ENCODE data around the gene PRSS48. TPM values are rescaled to one million over a fixed set of nuclear protein-coding genes. Genes with fewer than 3 reads are reported as not detected.

The PRSS48 gene
- total and polyA plus RNA-seq, 11 donors, result not detected

DNA sequence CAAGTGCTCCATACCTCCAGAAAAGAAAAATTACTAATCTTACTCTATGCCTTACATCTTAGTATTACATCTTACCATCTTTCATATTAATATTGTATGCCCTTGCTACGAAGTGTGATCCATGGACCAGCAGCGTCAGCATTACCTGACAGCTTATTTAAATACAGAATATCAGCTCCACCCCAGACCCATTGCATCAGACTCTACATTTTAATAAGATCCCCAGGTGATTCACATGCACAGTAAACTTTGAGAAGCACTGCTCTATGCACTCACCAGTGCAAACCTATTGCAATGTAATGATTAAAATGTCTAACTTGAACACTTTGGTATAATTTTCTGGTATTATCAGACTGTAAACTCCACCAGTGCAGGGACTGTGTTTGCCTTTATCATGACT lies 62.5 kb downstream of the PRSS48 start:
- H3K4me3 ChIP-seq, result no peak overlapping the region
- no peaks in the 10 kb centered on the region for H3K9me3 ChIP-seq
- intact Hi-C loops (cut with DNase I), result loop anchor here in 1 of 10 donors (10.0 kb wide), 1 partner anchor 205 kb away; no protein-coding TSS in a partner anchor
- H3K36me3 ChIP-seq, result no peaks in the 10 kb centered on the region
- 90 to 97% (median 92%) methylated on average over 2 of the region's 2 CpGs for WGBS, 4 donors
- no peak for TF ChIP-seq POLR2A (IDR thresholded peaks at IDR 0.05)
- TF ChIP-seq, protein P1, sequence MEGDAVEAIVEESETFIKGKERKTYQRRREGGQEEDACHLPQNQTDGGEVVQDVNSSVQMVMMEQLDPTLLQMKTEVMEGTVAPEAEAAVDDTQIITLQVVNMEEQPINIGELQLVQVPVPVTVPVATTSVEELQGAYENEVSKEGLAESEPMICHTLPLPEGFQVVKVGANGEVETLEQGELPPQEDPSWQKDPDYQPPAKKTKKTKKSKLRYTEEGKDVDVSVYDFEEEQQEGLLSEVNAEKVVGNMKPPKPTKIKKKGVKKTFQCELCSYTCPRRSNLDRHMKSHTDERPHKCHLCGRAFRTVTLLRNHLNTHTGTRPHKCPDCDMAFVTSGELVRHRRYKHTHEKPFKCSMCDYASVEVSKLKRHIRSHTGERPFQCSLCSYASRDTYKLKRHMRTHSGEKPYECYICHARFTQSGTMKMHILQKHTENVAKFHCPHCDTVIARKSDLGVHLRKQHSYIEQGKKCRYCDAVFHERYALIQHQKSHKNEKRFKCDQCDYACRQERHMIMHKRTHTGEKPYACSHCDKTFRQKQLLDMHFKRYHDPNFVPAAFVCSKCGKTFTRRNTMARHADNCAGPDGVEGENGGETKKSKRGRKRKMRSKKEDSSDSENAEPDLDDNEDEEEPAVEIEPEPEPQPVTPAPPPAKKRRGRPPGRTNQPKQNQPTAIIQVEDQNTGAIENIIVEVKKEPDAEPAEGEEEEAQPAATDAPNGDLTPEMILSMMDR (IDR thresholded peaks at IDR 0.05), result no peak
- H3K27me3 ChIP-seq, result no peaks in the 10 kb centered on the region
- ATAC-seq (no peak), DNase-seq (no peak)
- no peaks in the 10 kb centered on the region for H3K4me1 ChIP-seq
- no peak overlapping the region for H3K27ac ChIP-seq

DNA sequence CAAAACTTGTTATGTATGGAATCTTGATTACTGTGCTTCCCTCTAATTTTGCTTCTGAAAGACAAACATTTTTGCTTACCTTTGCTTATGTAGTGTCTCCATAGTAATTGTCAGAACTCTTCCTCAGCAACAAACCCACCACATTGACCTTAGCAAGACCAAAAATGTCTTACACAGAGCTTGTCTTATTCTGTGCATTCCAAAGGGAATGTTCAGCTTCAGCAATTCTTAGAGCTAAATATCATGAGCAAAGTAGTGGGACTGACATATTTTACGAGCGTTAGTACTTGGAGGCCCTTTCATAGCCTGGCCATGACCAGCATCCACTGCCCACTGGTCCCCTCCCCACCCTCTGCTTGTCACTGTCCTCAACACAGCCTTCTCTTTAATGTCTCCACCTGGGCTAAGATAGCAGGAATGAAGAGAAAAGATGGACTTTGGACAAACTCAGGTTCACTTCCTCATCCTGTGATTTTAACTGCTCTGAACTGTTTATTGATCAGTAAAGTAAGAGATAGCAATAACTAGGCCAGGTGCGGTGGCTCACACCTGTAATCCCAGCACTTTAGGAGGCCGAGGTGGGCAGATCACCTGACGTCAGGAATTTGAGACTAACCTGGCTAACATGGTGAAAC lies 63.9 kb downstream of the PRSS48 start:
- no peaks in the 10 kb centered on the region for H3K4me1 ChIP-seq
- no peaks in the 10 kb centered on the region for H3K9me3 ChIP-seq
- ATAC-seq (no peak), DNase-seq (no peak)
- no peaks in the 10 kb centered on the region for H3K27me3 ChIP-seq
- 87 to 94% (median 93%) methylated on average over 5 of the region's 5 CpGs for WGBS, 4 donors
- intact Hi-C loops (cut with DNase I), result no loop called here
- no peak overlapping the region for H3K4me3 ChIP-seq
- TF ChIP-seq, protein P1 (IDR thresholded peaks at IDR 0.05), result no peak
- no peak for TF ChIP-seq POLR2A (IDR thresholded peaks at IDR 0.05)
- H3K27ac ChIP-seq, result no peak overlapping the region
- no peaks in the 10 kb centered on the region for H3K36me3 ChIP-seq

Other genes with a start within 250 kb of the PRSS48 start
- 1,000 to 10,000 TPM in 4 of 9 donors, 100 to 1,000 TPM in 5; 726 to 1,370 (median 984) TPM for gene RPS3A, start 177.5 kb upstream of the PRSS48 start, total RNA-seq
- 1,000 to 10,000 TPM; 1,080 to 2,393 TPM for gene RPS3A, start 177.5 kb upstream of the PRSS48 start, polyA plus RNA-seq
- 100 to 1,000 TPM in 8 of 9 donors, 10 to 100 TPM in 1; 91.1 to 173 (median 139) TPM for gene SH3D19, start 48.4 kb downstream of the PRSS48 start, total RNA-seq
- gene SH3D19, start 48.4 kb downstream of the PRSS48 start, polyA plus RNA-seq, result 10 to 100 TPM; 60.4 to 61.7 TPM
- gene FHIP1A, start 132.0 kb downstream of the PRSS48 start, total RNA-seq, result 10 to 100 TPM; 14.5 to 32.0 (median 23.6) TPM
- 1 to 10 TPM; 3.7 to 9.1 TPM for gene FHIP1A, start 132.0 kb downstream of the PRSS48 start, polyA plus RNA-seq